Lung (tissue), 12 donors: Measurements from ENCODE around the gene LY6G6D. TPM values are rescaled to one million over a fixed set of nuclear protein-coding genes. Genes with fewer than 3 reads are reported as not detected.

Source experiments
- ATAC-seq: fragments of 200-7000 bp; cut with Tn5 transposase; one replicate; pipeline ENCODE4 v1.9.1; 2020; ENCODE audit warnings: moderate number of reproducible peaks; ENCODE audit not compliant: insufficient read depth, low FRiP score
- DNase-seq, 3 donors: peaks; one replicate each; pipeline ENCODE4 v3.0.0-alpha.2; 2013 to 2017
- H3K27ac ChIP-seq, 2 donors: one replicate each; pipeline ENCODE4 v1.5.1; 2013; ENCODE audit warnings: mild to moderate bottlenecking in 2 of 2, moderate library complexity in 2 of 2, control low read depth in 1 of 2, inconsistent platforms in 1 of 2, low read depth in 1 of 2, low read length in 1 of 2
- H3K27me3 ChIP-seq, 3 donors: one replicate each; pipeline ENCODE4 v1.5.1; 2013; ENCODE audit warnings: low read length in 2 of 3; ENCODE audit not compliant: control insufficient read depth in 3 of 3, insufficient read depth in 3 of 3
- H3K36me3 ChIP-seq, 4 donors: one replicate each; pipeline ENCODE4 v1.5.1; 2013; ENCODE audit warnings: low read length in 4 of 4, mild to moderate bottlenecking in 1 of 4, moderate library complexity in 1 of 4; ENCODE audit not compliant: control insufficient read depth in 4 of 4, insufficient read depth in 4 of 4
- H3K4me1 ChIP-seq, 5 donors: one replicate each; pipeline ENCODE4 v1.5.1; 2013; ENCODE audit warnings: low read length in 5 of 5, mild to moderate bottlenecking in 2 of 5, moderate library complexity in 1 of 5; ENCODE audit not compliant: control insufficient read depth in 5 of 5, insufficient read depth in 5 of 5
- H3K4me3 ChIP-seq: one replicate; pipeline ENCODE4 v1.5.1; 2013; ENCODE audit warnings: mild to moderate bottlenecking, control low read depth, moderate library complexity
- H3K9ac ChIP-seq, 2 donors: one replicate each; pipeline ENCODE4 v1.5.1; 2013; ENCODE audit warnings: low read length in 2 of 2, control low read depth in 1 of 2; ENCODE audit not compliant: insufficient read depth in 1 of 2
- H3K9me3 ChIP-seq, 4 donors: one replicate each; pipeline ENCODE4 v1.5.1; 2013; ENCODE audit warnings: low read length in 3 of 4, mild to moderate bottlenecking in 1 of 4, moderate library complexity in 1 of 4; ENCODE audit not compliant: control insufficient read depth in 4 of 4, insufficient read depth in 3 of 4
- CTCF ChIP-seq: IDR thresholded peaks from 2 replicates; pipeline ENCODE4 v1.5.1; 2012; ENCODE audit warnings: mild to moderate bottlenecking; ENCODE audit errors: control extremely low read depth, extremely low read depth
- WGBS, 2 donors: extraction: QIAGEN DNeasy Blood & Tissue Kit; methylation state at CpG; one replicate each; pipeline ENCODE4 v1.1.7; 2013; 5-methylcytosine and 5-hydroxymethylcytosine counted together
- polyA plus RNA-seq, 2 donors: library from polyadenylated mRNA; stranded (reverse); fragments of 200-250 nt; gene quantifications; one replicate each; pipeline ENCODE4 v1.2.1, GENCODE V29; 2013
- total RNA-seq, 2 donors: library from RNA; depleted of rRNA in 1 of 2; stranded (reverse); fragments of >200 nt in 1 of 2; gene quantifications; one replicate each; pipeline ENCODE4 v1.2.1, GENCODE V29; 2014 to 2021
- donor health status: control.
- donor health status: control.
- donor health status: Bipolar disorder and iron deficiency.
- donor health status: healthy.
- donor health status: DM: yes; HTN: yes; CAD: no.

Gene LY6G6D
- total and polyA plus RNA-seq, 4 donors, result not detected

DNA sequence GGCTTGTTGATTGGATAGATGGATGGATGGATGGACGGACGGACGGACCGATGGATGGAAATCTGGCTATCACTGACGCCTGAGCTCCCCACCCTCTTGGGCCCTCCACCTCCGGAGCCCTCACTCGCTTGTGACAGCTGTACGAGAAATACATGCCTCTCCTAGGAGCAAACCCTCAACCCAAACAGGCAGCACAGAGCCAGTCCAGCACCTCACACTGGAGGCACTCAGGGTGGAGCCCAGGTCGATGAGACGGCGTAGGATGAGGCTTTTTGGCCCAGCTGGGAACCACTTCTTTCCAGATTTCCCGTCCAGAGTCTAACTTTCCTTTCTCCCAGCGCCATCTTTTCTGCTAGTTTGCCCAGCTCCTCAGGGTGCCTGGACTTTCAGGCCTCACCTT lies 31.6 kb upstream of the LY6G6D start:
- peaks cover 7 to 18% (median 13%) of the 10 kb centered on the region in 4 donors for H3K36me3 ChIP-seq
- H3K4me1 ChIP-seq, result peaks cover 0 to 23% (median 4%) of the 10 kb centered on the region in 5 donors
- H3K9me3 ChIP-seq, result no peaks in the 10 kb centered on the region
- no peak overlapping the region for H3K27ac ChIP-seq
- ATAC-seq (no peak), DNase-seq (peak in 2 of 3 donors; percentile 13 to 18)
- no peaks in the 10 kb centered on the region for H3K27me3 ChIP-seq
- H3K4me3 ChIP-seq, result no peak overlapping the region
- WGBS, 2 donors, result 81 to 90% methylated on average over 13 of the region's 13 CpGs
- no peak for TF ChIP-seq CTCF
- peak overlapping the region in 1 of 2 donors; percentile 28 for H3K9ac ChIP-seq

DNA sequence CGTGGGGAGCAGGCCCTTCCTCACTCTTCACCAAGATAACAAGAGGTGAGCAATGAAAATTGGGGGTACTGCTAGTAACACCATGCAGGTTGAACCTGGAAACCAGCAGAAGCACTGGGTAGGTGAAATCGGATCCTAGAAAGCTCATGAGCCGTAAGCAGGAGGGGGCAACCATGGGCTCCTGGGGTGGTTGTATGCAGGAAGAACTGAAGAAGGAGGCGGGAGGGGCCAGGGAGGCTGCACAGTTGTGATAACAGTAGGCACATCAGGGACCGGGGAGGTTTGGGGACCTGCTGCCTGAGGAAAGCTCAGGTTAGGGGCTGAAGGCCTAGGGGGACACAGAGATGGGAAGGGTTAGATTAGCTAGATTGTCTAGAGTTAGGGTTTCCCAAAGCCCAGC lies 28.7 kb upstream of the LY6G6D start:
- 86 to 88% methylated on average over 5 of the region's 5 CpGs for WGBS, 2 donors

DNA sequence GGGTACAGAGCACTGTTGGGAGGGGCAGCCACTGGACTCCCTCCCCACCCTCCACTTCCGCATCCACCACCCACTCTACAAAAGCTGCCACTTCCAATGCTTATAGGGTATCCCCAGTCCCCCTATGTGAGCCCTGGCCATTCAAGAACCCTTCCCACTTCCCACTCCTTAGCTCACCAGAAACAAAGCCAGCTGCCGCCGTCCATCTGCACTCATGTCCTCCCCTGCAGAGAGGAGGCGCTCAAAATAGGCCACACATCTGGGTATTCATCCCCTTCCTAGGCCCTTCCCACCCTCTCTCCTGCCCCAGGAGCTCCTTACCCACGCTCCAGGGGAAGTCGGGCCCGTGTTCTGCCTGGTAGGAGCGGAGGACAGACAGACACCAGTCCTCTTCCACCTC lies 27.8 kb upstream of the LY6G6D start:
- Histone ChIP-seq H3K4me1 (peaks cover 0 to 8% (median 0%) of the 10 kb centered on the region in 5 donors), H3K27me3 (no peaks in the 10 kb centered on the region), H3K9ac (no peak overlapping the region), H3K9me3 (no peaks in the 10 kb centered on the region), H3K4me3 (no peak overlapping the region), H3K36me3 (peaks cover 9 to 47% (median 23%) of the 10 kb centered on the region in 4 donors), H3K27ac (no peak overlapping the region)
- no peak for TF ChIP-seq CTCF
- ATAC-seq, result no peak
- 89 to 95% methylated on average over 8 of the region's 8 CpGs for WGBS, 2 donors
- no peak for DNase-seq

More for the DNA sequence above, 28.7 kb upstream of the LY6G6D start:
- Histone ChIP-seq H3K9ac (no peak overlapping the region), H3K9me3 (no peaks in the 10 kb centered on the region), H3K4me1 (peaks cover 0 to 11% (median 0%) of the 10 kb centered on the region in 5 donors), H3K27me3 (no peaks in the 10 kb centered on the region), H3K36me3 (peaks cover 8 to 43% (median 23%) of the 10 kb centered on the region in 4 donors), H3K27ac (no peak overlapping the region), H3K4me3 (no peak overlapping the region)
- ATAC-seq (no peak), DNase-seq (no peak)
- TF ChIP-seq CTCF, result no peak
